Measurements from ENCODE around the gene SERPINA10. TPM values are rescaled to one million over a fixed set of nuclear protein-coding genes. Genes with fewer than 3 reads are reported as not detected.

The SERPINA10 gene
- 200 TPM for total RNA-seq

- DNase-seq (ENCODE audit: low spot score) (peak; percentile 83), ATAC-seq (peak; percentile 58)
Observed at GRCh38 chr14:94292872-94293577, at the start of gene SERPINA10. SERPINA10 (minus strand) TSS chr14:94293268; CDS start chr14:94290593, 2,675 bp downstream.

DNA sequence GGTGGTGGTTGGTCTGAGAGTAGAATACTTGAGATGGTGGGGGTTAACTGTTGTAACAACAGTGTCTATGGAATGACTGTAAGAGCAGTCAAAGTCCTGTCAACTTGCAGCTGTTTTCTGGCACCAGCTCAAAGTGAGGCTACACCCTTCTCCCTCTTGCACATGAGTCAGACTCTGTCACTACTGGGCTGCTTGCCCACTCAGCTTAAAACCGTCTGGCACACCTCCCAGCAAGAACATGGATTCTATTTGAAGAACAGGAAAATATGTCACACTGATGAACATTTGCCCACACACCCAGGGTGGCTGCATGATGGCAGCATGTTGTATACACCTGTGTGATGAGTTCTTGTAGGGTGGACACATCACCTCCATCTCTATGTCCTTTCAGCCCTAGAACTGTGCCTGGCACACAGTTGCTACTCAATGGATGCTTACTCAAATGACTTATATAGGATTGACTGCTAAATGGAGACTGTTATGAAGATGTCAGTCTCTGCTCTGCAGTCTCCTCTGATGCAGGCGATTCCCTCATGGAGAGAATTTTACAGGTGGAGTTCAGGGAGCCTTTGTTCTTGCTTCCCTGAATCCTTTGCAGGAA, 49.4 kb upstream of the SERPINA10 start:
- DNase-seq (ENCODE audit: low spot score) (peak; percentile 92), ATAC-seq (peak; percentile 70)

DNA sequence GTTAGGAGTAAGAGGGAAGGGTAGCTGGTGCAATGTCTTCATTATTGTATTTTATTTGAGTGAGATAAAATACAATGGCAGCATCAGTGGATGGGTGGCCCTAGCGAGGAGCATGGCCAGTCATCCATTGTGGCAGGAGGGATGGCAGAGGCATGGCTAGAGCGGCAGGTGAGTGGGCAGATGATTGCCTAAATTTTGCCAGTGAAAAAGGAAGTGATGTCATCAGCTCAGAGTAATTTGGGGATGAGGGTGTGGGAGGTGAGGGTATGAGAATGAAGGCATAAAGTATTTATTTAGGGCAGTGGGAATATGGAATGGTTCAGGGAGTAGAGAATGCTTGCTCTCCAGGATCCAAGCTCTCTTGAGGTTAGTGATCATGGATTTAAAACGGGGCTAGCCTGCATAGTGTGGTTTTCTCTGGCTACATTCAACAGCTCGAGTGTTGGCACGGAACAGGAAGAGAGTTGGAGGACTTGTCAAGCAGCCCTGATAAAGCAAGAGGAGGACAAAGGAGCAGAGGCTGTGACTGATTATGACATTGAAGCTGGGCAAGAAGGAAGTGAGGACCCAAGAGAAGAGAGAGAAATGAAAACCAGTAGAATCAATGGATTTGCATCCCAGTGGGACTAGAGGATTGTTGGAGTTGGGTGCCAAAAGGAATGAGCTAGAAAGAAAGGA, 48.7 kb upstream of the SERPINA10 start:
- no peak for ATAC-seq
- no peak for DNase-seq (ENCODE audit: low spot score)

DNA sequence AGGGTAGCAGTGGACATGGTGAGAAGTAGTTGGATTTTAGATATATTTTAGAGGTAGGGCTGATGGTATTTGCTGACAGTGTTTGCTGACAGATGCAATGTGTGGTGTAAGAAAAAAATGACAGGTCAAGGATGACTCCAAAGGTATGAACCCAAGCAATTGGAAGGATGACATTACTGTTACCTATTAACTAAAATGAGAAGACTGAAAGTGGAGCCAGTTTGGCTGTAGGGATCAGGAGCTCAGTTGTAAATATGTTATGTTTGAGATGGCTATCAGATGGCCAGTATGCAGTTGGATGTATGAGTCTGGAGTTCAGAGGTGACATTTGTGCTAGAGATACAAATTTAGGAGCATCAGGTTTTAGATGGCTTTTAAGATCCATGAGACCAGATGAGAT, 47.5 kb upstream of the SERPINA10 start:
- ATAC-seq (peak; percentile 75), DNase-seq (ENCODE audit: low spot score) (no peak)

GRCh38 chr14:94338023-94338422, 45.0 kb upstream of the SERPINA10 start:
- no peak for ATAC-seq

DNA sequence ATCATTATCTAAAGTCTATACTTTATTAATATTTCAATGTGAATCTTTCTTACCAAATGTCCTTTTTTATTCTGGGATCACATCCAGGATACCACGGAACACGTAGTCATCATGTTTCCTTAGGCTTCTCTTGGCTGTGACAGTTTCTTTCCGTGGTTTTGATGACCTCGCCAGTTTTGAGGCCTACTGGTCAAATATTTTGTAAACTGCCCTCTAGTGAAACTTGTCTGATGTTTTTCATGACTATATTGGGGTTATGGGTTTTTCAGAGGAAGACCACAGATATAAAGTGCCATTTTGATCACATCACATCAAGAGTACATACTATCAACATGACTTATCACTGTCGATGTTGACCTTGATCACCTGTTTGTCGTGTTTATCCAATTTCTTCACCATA, 44.2 kb upstream of the SERPINA10 start:
- DNase-seq (ENCODE audit: low spot score) (no peak), ATAC-seq (peak; percentile 30)

More at GRCh38 chr14:94338023-94338422, 45.0 kb upstream of the SERPINA10 start:
- no peak for DNase-seq (ENCODE audit: low spot score)

- ATAC-seq = no peak
Observed at GRCh38 chr14:94334872-94335271, 41.8 kb upstream of the SERPINA10 start.

GRCh38 chr14:94332587-94332986, 39.5 kb upstream of the SERPINA10 start:
- ATAC-seq (no peak), DNase-seq (ENCODE audit: low spot score) (no peak)

More at GRCh38 chr14:94334872-94335271, 41.8 kb upstream of the SERPINA10 start:
- DNase-seq (ENCODE audit: low spot score) = no peak

GRCh38 chr14:94332063-94332583, 39.1 kb upstream of the SERPINA10 start:
- DNase-seq (ENCODE audit: low spot score) = no peak
- no peak for ATAC-seq

DNA sequence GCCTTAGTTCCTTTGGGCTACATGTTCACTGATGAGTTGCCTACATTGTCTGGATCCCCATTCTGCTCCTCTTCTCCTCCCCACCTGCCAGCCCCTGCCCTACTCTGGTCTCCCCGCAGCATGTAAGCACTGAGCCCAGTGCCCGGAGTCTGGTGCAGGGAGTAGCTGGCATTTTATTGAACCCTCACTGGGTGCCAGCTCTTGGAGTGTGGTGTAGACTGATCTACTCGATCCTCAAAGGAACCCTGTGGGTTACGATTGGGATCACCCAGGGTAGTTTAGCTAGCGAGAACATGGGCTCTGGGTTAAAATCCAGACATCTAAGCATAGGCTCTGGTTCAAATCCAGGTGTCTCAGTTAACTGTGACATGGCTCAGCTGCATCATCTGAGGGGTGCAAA, 38.4 kb upstream of the SERPINA10 start:
- ATAC-seq = no peak
- DNase-seq (ENCODE audit: low spot score) = no peak

- DNase-seq (ENCODE audit: low spot score) (peak; percentile 83), ATAC-seq (peak; percentile 88)
Observed at GRCh38 chr14:94330857-94331256, 37.8 kb upstream of the SERPINA10 start.

GRCh38 chr14:94330432-94330831, 37.4 kb upstream of the SERPINA10 start:
- DNase-seq (ENCODE audit: low spot score) (no peak), ATAC-seq (peak; percentile 7)

GRCh38 chr14:94329857-94330256, 36.8 kb upstream of the SERPINA10 start:
- DNase-seq (ENCODE audit: low spot score) (peak; percentile 49), ATAC-seq (peak; percentile 62)

- ATAC-seq = no peak
- DNase-seq (ENCODE audit: low spot score) = no peak
Observed at GRCh38 chr14:94328196-94328595, 35.1 kb upstream of the SERPINA10 start.

DNA sequence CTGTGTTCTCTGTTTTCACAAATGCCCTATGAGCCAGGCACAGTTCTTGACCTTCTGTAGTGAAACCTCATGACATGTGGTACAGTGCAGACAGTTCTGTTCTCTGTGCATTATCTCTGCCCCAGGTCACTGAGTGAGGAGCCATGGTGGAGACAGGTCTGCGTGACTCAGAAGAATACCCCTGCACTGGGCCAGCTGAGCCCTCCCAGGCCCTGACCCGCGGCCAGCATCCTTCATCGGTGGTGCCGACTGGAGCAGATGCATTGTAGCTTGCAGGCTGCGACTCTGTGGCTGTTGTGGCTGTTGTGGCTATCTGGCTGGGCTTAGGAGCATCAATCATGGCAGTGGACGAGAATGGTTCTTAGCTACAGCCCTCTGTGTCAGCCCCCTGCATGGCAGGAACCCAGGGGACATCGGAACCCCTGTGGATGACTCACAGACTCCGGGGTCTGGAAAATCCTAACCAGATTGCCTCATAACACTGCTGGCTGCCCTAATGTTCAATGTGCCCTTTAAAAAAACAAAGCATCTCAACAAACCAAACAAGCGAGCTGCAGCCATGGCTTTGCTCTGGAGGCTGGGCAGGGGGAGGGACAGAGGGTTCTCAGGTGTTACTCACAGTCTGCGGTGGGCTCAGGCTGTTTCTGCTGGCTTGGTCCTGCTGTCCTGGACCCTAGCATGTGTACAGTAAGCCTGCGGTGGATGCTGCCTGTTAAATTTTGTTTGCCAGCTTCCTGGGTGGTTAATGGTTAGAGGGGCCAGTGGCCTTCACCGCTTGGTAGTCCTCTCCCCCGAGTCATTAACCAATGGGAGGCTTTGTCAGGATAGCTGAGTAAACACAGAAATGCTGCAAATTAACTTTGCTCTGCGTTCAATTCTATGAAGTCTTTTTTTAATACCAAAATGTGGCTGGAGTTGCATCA, 29.8 kb upstream of the SERPINA10 start, which contains the start of gene SERPINA6:
TSS of gene SERPINA6 (minus strand) at position 689 of the 923 bp plus-strand sequence. CDS start 8,688 bp downstream, outside the sequence.
- ATAC-seq (peak; percentile 73), DNase-seq (ENCODE audit: low spot score) (peak; percentile 84)

- ATAC-seq (peak; percentile 58), DNase-seq (ENCODE audit: low spot score) (peak; percentile 84)
Observed at GRCh38 chr14:94321421-94322271, 28.6 kb upstream of the SERPINA10 start.

- DNase-seq (ENCODE audit: low spot score) (no peak), ATAC-seq (peak; percentile 55)
Observed at GRCh38 chr14:94320243-94320642, 27.2 kb upstream of the SERPINA10 start.

- peak; percentile 72 for ATAC-seq
- peak; percentile 90 for DNase-seq (ENCODE audit: low spot score)
Observed at GRCh38 chr14:94317259-94317658, 24.2 kb upstream of the SERPINA10 start.

DNA sequence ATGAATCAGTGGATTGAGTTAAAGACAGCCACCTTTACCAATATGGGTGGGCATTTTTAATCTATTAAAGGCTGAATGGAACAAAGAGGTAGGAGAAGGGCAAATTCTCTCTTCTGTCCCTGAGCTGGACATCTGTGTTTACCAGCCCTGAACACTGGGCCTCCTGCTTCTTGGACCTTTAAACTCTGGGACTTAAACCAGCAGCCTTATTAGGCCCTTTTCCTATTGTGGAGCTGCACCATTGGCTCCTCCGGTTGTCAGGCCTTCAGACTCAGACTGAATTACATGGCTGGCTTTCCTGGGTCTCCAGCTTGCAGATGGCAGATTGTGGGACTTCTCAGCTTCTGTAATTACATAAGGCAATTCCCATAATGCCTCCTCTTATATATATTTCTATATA, 23.6 kb upstream of the SERPINA10 start:
- ATAC-seq = peak; percentile 20
- DNase-seq (ENCODE audit: low spot score) = no peak
